GM18505 (cell line): ENCODE measurements around the gene PLEKHS1.
"Not testable (repeated sequence)": the region's sequence is repeated elsewhere in the genome, so short reads cannot be mapped to it uniquely, and the experiment has no call there.

ENCODE experiments used
- ATAC-seq: cut with Tn5 transposase; IDR thresholded peaks from one replicate; pipeline ENCODE4 v1.9.1; 2021; ENCODE audit not compliant: unreplicated experiment
- POLR2A ChIP-seq: IDR thresholded peaks from 4 replicates; pipeline ENCODE4 v1.6.1; 2011; ENCODE audit warnings: borderline replicate concordance; ENCODE audit not compliant: insufficient read depth, insufficient read length; ENCODE audit errors: extremely low read depth

PLEKHS1 gene

GRCh38 chr10:113754125-113754524 lies 2.6 kb downstream of the PLEKHS1 start:
- no peak for ATAC-seq
- TF ChIP-seq POLR2A = no peak

- TF ChIP-seq POLR2A = no peak
- ATAC-seq = no peak
Measured at GRCh38 chr10:113754768-113755167, 3.3 kb downstream of the PLEKHS1 start.

- TF ChIP-seq POLR2A = no peak
- ATAC-seq = no peak
Measured at GRCh38 chr10:113756940-113757543, 5.6 kb downstream of the PLEKHS1 start.

- no peak for ATAC-seq
- no peak for TF ChIP-seq POLR2A
Measured at GRCh38 chr10:113762083-113762482, 10.6 kb downstream of the PLEKHS1 start.

- no peak for TF ChIP-seq POLR2A
- no peak for ATAC-seq
Measured at GRCh38 chr10:113764582-113764981, 13.1 kb downstream of the PLEKHS1 start.

GRCh38 chr10:113765910-113766309 lies 14.4 kb downstream of the PLEKHS1 start:
- ATAC-seq = no peak
- no peak for TF ChIP-seq POLR2A

GRCh38 chr10:113767222-113767621 lies 15.7 kb downstream of the PLEKHS1 start:
- no peak for TF ChIP-seq POLR2A

GRCh38 chr10:113770346-113770745 lies 18.9 kb downstream of the PLEKHS1 start:
- no peak for TF ChIP-seq POLR2A
- no peak for ATAC-seq

More at GRCh38 chr10:113767222-113767621, 15.7 kb downstream of the PLEKHS1 start:
- no peak for ATAC-seq

- ATAC-seq = not testable (repeated sequence)
Measured at GRCh38 chr10:113771131-113771530, 19.6 kb downstream of the PLEKHS1 start.

- no peak for ATAC-seq
- no peak for TF ChIP-seq POLR2A
Measured at GRCh38 chr10:113775686-113776294, 24.3 kb downstream of the PLEKHS1 start.

- no peak for ATAC-seq
- no peak for TF ChIP-seq POLR2A
Measured at GRCh38 chr10:113776553-113776952, 25.1 kb downstream of the PLEKHS1 start.

GRCh38 chr10:113780681-113781250 lies 29.3 kb downstream of the PLEKHS1 start:
- ATAC-seq = no peak
- TF ChIP-seq POLR2A = no peak

GRCh38 chr10:113782367-113782766 lies 30.9 kb downstream of the PLEKHS1 start:
- TF ChIP-seq POLR2A = no peak
- ATAC-seq = no peak

- ATAC-seq = no peak
- no peak for TF ChIP-seq POLR2A
Measured at GRCh38 chr10:113782986-113783704, 31.7 kb downstream of the PLEKHS1 start.
